H1 (cell line): ENCODE data around the gene TNFRSF18.
"Not testable (repeated sequence)": the region's sequence is repeated elsewhere in the genome, so short reads cannot be mapped to it uniquely, and the experiment has no call there.

ENCODE experiments used
- ATF3 ChIP-seq: IDR thresholded peaks from 2 replicates; pipeline ENCODE4 v1.6.1; 2011; ENCODE audit warnings: low read depth, mild to moderate bottlenecking, low read length; ENCODE audit not compliant: insufficient read depth
- BCL11A ChIP-seq, 2 experiments: IDR thresholded peaks; one replicate each; pipeline ENCODE4 v1.6.1; 2011; ENCODE audit warnings: low read depth in 2 of 2, low read length in 2 of 2, mild to moderate bottlenecking in 2 of 2
- CBX8 ChIP-seq: fragments of 300-800, 300-1000 bp; sonication (generic); IDR thresholded peaks from 2 replicates; pipeline ENCODE4 v1.7.1; 2016; ENCODE audit warnings: low read depth, low read length, borderline replicate concordance
- PHF8 ChIP-seq: fragments of 200-600 bp; sonication (generic); conservative IDR thresholded peaks from 2 replicates; pipeline ENCODE4 v1.7.1; 2012; ENCODE audit warnings: low read depth, mild to moderate bottlenecking, inconsistent platforms, low read length, moderate library complexity
- POLR2AphosphoS5 ChIP-seq: IDR thresholded peaks from 2 replicates; pipeline ENCODE4 v1.6.1; 2011; ENCODE audit warnings: low read depth, low read length
- YY1 ChIP-seq: IDR thresholded peaks from 2 replicates; pipeline ENCODE4 v1.6.1; 2011; ENCODE audit warnings: low read depth, mild to moderate bottlenecking, low read length

GRCh38 chr1:1176063-1176761, 30.2 kb downstream of the TNFRSF18 start:
- TF ChIP-seq CBX8; YY1; BCL11A (IDR thresholded peaks at IDR 0.05; ENCODE audit: low read depth in 2 of 2, low read length in 2 of 2); PHF8; ATF3; POLR2AphosphoS5: not testable (repeated sequence)
